Activated CD4-positive, alpha-beta memory T cell treated with anti-CD3 and anti-CD28 coated beads, Interleukin-2, amount 10 ng/mL, durations not matched to agents 7 days and 5 days (primary cell): ENCODE measurements around the gene FAM13A. TPM values are rescaled to one million over a fixed set of nuclear protein-coding genes. Genes with fewer than 3 reads are reported as not detected.

Experiments used
- CTCF ChIA-PET: fragments of 350-600 bp; sonication (Branson Sonifier 250); formaldehyde crosslinking; loops from one replicate; lab custom pipeline; 2021; ENCODE audit warnings: antibody characterized with exemption, inconsistent platforms; lab: Charles Lee
- POLR2A ChIA-PET: fragments of 350-600 bp; sonication (Branson Sonifier 250); formaldehyde crosslinking; loops from one replicate; lab custom pipeline; 2021; ENCODE audit warnings: antibody characterized with exemption; lab: Charles Lee
- DNase-seq: peaks from one replicate; pipeline ENCODE4 v3.0.0-alpha.2; 2020
- H3K27ac Mint-ChIP-seq: one replicate; pipeline ENCODE4 v1.8.0; 2021; ENCODE audit warnings: mild to moderate bottlenecking, mixed read lengths
- H3K27me3 Mint-ChIP-seq: one replicate; pipeline ENCODE4 v1.8.0; 2021; ENCODE audit warnings: mixed read lengths
- H3K36me3 Mint-ChIP-seq: one replicate; pipeline ENCODE4 v1.8.0; 2021; ENCODE audit warnings: low read depth, mixed read lengths
- H3K4me1 Mint-ChIP-seq: one replicate; pipeline ENCODE4 v1.8.0; 2021; ENCODE audit warnings: mixed read lengths
- H3K4me3 Mint-ChIP-seq: one replicate; pipeline ENCODE4 v1.8.0; 2021; ENCODE audit warnings: mild to moderate bottlenecking, mixed read lengths
- H3K9me3 Mint-ChIP-seq: one replicate; pipeline ENCODE4 v1.8.0; 2021; ENCODE audit warnings: mixed read lengths
- total RNA-seq, 2 experiments: library from RNA; stranded (reverse); gene quantifications; one replicate each; pipeline ENCODE4 v1.2.3, GENCODE V29; 2021

Gene FAM13A
- total RNA-seq, 2 experiments from 2014 or later: 9.5 to 10.1 TPM

DNA sequence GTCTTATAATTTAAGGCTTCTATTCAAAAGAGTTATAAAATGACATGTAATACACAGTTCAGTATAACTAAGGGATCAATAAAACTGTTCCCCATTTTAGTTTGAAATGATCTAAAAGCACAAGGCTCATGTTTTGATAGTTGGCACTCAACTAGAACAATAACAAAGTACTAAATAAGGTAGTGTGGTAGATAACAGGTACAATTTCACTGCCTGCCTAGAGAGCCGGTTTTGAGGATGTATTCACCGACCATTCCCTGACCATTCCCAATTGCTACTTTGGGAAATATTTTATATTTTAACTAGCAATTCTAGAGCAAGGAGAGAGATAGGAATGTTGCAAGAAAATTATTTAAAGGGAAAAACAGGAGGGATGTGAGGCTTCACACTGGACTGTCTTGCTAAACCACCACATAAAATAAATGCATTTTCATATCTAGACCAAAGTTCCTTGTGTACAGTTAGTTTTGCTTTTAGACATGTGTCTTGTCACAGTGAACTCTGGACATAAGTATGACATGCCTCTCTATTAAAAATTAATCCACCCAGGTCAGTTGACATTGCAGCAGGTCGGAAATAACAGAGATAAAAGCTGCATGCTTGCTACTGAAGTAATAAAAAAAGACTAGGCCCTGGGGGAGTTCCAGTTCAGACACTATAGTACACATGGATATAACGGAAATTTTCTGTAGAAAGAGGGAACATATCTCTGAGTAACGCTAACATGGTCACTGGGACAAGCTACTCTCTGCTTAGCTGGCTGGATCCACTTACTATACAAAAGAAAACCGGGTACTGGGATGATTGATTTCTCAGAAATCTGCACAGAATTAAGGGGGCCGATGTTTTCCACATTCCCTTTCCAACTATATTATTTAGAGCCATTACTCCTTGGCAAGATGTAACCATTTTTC, 303.1 kb downstream of the FAM13A start:
- H3K27ac Mint-ChIP-seq: no peak overlapping the region
- peaks cover 1% of the 10 kb centered on the region for H3K4me1 Mint-ChIP-seq
- H3K27me3 Mint-ChIP-seq: no peaks in the 10 kb centered on the region
- H3K36me3 Mint-ChIP-seq: peaks cover 4% of the 10 kb centered on the region
- no peaks in the 10 kb centered on the region for H3K9me3 Mint-ChIP-seq
- H3K4me3 Mint-ChIP-seq: no peak overlapping the region
- POLR2A ChIA-PET: no interaction called here
- DNase-seq: no peak
- CTCF ChIA-PET: no interaction called here

DNA sequence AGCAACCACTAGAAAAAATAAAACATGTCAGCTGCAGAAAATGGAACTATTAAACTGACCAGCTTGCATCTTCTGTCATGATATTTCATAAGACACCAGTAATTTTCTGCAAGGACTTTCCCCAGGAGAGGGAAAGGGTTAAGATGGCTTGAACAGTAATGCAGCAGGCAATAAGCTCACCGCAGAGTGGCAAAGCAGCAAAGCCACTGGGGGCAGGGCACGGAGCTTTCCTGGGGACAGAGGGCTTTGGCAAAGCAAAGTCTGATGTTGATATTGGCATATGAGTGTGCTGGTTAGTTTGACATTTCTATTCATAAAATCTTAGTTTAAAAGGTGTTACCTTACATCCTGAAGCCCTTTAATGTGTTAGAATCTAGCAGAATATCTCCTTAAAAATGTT, 304.2 kb downstream of the FAM13A start:
- Mint-ChIP-seq H3K27ac (no peak overlapping the region), H3K27me3 (no peaks in the 10 kb centered on the region), H3K4me1 (peaks cover 1% of the 10 kb centered on the region), H3K9me3 (no peaks in the 10 kb centered on the region), H3K4me3 (no peak overlapping the region), H3K36me3 (peaks cover 13% of the 10 kb centered on the region)
- ChIA-PET CTCF (interaction anchor here (0.6 to 0.9 kb wide), 2 partner anchors 162 to 270 kb away, joined by 3 read pairs; no protein-coding TSS in a partner anchor), POLR2A (no interaction called here)
- DNase-seq: no peak

DNA sequence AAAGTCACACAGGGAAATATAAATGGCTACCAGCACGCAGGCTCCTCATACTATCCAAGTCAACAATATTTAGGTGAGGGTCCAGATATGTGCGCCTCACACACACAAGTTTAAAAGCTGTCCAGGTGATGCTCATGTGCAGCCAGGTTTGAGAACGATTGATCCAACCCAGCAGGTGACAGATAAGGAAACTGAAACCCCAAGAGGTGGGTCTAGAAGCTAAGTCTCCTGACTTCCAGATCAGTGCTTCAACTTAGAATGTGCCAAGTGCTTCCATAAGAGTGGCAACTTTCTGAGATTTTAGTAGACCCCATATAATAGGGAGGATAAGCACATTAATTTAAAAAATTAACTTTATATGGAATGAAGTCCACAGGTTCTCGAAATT, 304.9 kb downstream of the FAM13A start:
- Mint-ChIP-seq H3K4me3 (no peak overlapping the region), H3K27me3 (no peaks in the 10 kb centered on the region), H3K4me1 (peaks cover 1% of the 10 kb centered on the region), H3K27ac (no peak overlapping the region), H3K36me3 (peaks cover 13% of the 10 kb centered on the region), H3K9me3 (no peaks in the 10 kb centered on the region)
- no peak for DNase-seq
- POLR2A ChIA-PET: no interaction called here
- CTCF ChIA-PET: interaction anchor here (0.9 kb wide), 1 partner anchor 270 kb away, joined by 3 read pairs; no protein-coding TSS in a partner anchor

DNA sequence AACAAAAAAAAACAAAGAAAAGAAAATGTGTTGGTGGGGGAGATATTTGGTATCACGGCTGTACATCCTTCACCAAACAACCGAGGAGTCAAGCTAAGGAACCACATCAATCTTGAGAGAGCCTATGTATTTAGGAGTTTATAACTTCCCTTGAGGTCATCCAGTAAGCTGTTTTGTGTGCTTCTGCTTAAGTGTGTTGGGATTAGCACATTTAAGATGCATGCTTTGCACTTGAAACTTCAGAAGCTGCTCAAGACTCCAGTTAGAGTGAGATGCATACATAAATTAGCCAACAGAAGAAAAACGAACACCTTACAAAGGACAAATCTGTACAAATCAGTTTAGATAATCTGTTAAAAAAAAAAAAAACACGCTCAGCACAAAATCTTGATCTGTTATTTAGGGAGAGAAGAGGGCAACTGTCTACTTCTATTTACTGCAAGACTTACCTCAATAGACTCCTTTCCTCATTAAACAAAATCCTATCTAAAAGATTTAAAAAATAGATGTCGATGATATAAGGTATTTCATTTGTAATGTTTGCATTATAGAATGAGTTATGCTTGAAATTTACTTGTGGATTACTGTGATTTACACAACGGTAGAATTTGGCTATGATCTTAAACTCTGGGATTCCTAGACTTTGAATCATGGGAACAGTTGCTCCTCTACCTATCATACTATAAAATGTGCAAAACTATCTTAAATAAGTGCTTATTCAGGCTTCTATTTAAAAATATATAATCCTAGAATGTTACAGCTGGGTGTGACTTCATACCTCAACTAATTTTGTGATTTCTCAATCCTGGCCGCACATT, 305.5 kb downstream of the FAM13A start:
- Mint-ChIP-seq H3K36me3 (peaks cover 13% of the 10 kb centered on the region), H3K9me3 (no peaks in the 10 kb centered on the region), H3K27me3 (no peaks in the 10 kb centered on the region), H3K4me1 (peaks cover 1% of the 10 kb centered on the region), H3K27ac (no peak overlapping the region), H3K4me3 (no peak overlapping the region)
- no peak for DNase-seq
- ChIA-PET CTCF (no interaction called here), POLR2A (no interaction called here)

DNA sequence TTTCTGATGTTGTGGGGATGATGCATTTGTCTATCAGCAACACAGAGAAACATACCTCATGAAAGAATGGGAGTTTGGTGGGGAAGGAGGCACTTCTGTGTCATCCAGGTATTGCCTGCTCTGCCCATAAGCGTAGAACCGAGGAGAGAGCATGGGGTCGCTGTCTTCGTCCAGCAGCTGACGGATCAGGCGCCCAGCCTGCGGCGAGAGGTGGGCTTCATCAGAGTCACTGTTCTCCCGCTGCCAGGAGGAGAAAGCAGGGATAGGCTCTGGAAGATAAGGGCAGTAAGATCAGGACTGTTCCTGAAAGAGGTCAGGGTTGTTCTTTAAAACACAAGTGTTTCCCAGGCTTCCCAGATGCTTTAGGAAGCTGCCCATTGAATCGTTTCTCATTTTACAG, 306.6 kb downstream of the FAM13A start:
- ChIA-PET POLR2A (no interaction called here), CTCF (no interaction called here)
- no peaks in the 10 kb centered on the region for H3K9me3 Mint-ChIP-seq
- no peak overlapping the region for H3K4me3 Mint-ChIP-seq
- peaks cover 1% of the 10 kb centered on the region for H3K4me1 Mint-ChIP-seq
- H3K27ac Mint-ChIP-seq: no peak overlapping the region
- no peaks in the 10 kb centered on the region for H3K27me3 Mint-ChIP-seq
- no peak for DNase-seq
- peaks cover 16% of the 10 kb centered on the region for H3K36me3 Mint-ChIP-seq

DNA sequence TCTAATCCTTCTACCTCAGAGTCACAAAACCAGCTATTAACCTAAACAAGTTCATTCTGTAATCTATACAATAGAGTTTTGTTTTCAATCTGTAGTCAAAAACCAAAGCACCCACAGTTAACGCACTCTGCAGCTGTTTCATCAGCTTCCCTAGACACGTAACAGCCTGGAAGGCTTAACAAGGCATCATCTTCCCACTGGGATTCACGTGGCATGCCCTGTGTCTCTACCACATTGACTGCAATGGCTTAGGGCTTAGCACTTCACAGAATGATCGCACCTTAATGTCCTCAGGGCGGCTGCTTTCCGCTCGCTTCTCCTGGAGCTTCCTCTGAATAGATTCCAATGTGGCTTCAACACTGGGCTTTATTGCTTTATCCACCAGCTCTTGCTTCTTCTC, 309.6 kb downstream of the FAM13A start:
- H3K4me1 Mint-ChIP-seq: peaks cover 1% of the 10 kb centered on the region
- H3K4me3 Mint-ChIP-seq: no peak overlapping the region
- H3K36me3 Mint-ChIP-seq: peaks cover 16% of the 10 kb centered on the region
- no peak overlapping the region for H3K27ac Mint-ChIP-seq
- no peak for DNase-seq
- ChIA-PET CTCF (no interaction called here), POLR2A (interaction anchor here (1.3 kb wide), 1 partner anchor 10 kb away, joined by 3 read pairs; no protein-coding TSS in a partner anchor)
- no peaks in the 10 kb centered on the region for H3K9me3 Mint-ChIP-seq
- no peaks in the 10 kb centered on the region for H3K27me3 Mint-ChIP-seq

DNA sequence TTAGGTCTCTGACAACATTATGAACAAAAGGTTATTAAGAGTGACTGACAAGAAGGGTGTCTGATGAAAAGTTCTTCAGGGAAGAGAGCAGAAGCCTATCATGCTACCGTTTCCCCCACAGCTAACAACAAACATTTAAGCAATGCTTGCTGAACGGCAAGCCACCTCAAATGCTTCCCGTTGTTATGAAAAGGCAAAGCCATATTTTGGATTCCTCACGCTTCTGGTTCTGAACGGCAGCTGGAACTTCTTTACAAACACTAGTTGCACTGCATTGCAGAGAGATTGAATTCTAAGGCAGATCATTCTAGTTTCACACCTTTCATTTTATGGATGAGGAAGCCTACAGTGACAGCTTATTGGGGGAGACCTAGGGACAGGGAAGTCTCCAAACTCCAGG, 310.8 kb downstream of the FAM13A start:
- Mint-ChIP-seq H3K27me3 (no peaks in the 10 kb centered on the region), H3K27ac (no peak overlapping the region), H3K4me3 (no peak overlapping the region), H3K4me1 (no peaks in the 10 kb centered on the region), H3K9me3 (no peaks in the 10 kb centered on the region), H3K36me3 (peaks cover 16% of the 10 kb centered on the region)
- ChIA-PET POLR2A (interaction anchor here (1.3 kb wide), 1 partner anchor 11 kb away, joined by 3 read pairs; no protein-coding TSS in a partner anchor), CTCF (no interaction called here)
- DNase-seq: no peak

DNA sequence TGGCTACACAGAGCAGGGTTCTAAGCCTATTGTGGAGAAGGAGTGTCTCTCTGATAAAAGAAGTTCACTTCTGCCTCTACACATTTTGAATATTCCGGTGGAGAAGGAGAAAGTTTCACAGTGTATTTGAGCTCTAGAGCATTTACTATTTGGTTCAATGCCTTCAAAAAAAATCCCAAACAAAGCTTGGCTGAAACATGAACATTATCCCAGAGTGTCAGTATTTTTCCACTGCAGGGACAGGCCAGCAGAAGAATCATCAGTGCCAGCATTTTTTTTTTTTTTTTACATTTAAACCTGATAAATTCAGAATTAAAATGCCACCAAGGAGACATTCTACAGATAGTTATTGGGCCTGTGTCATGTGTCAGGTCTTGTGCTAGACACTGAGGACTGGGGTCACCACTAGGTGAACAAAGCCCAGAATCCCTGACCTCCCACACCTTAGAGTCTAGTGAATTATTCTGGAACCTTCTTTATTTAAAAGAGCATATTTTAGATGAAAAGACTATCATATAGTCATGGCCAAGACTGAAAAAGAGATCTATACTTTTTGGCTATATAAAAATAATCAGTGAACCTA, 311.3 kb downstream of the FAM13A start:
- no peak for DNase-seq
- POLR2A ChIA-PET: no interaction called here

DNA sequence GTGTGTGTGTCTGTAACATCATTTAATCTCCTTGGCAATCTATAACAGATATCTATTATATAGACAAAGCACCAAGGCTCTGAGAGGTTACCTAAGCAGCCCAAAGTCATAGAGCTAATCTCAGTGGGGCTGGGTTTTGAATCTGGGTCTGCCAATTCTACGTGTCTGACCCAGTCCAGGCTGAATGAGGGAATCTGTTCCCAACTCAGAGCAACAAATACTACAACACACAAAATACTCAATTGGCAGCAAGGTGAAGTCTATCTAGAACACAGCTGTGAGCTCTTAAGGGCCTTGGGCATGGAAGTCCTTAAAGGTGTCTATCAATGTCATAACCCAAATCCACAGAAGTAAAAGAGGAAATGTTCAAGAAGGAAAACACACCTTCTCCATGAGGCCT, 311.8 kb downstream of the FAM13A start:
- Mint-ChIP-seq H3K9me3 (no peaks in the 10 kb centered on the region), H3K27ac (no peak overlapping the region), H3K4me1 (no peaks in the 10 kb centered on the region), H3K27me3 (no peaks in the 10 kb centered on the region), H3K4me3 (no peak overlapping the region), H3K36me3 (peaks cover 16% of the 10 kb centered on the region)
- CTCF ChIA-PET: no interaction called here
- POLR2A ChIA-PET: no interaction called here
- no peak for DNase-seq

More for the DNA sequence above, 311.3 kb downstream of the FAM13A start:
- Mint-ChIP-seq H3K36me3 (peaks cover 16% of the 10 kb centered on the region), H3K9me3 (no peaks in the 10 kb centered on the region), H3K27ac (no peak overlapping the region), H3K27me3 (no peaks in the 10 kb centered on the region), H3K4me1 (no peaks in the 10 kb centered on the region), H3K4me3 (no peak overlapping the region)
- CTCF ChIA-PET: no interaction called here

DNA sequence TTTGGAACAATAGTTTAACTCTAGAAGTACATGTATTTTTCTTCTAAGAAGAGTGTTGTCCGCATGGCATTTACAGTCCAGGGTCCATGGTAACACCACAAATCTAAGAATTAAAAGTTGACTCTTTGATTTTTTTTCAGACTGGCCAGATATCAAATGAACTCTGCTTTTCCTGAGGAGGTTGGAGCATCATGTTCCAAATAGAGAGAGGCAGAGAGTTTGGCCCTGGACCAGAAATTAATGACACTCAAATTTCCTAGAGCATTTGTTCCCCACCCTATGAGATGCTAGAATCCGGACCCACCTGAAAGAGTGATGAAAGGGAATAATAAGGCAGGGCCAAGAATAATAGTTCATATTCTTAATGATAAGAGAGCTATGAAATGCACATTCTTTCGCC, 312.4 kb downstream of the FAM13A start:
- CTCF ChIA-PET: no interaction called here
- H3K27ac Mint-ChIP-seq: no peak overlapping the region
- no peak for DNase-seq
- H3K36me3 Mint-ChIP-seq: peaks cover 17% of the 10 kb centered on the region
- no peaks in the 10 kb centered on the region for H3K27me3 Mint-ChIP-seq
- no peaks in the 10 kb centered on the region for H3K9me3 Mint-ChIP-seq
- POLR2A ChIA-PET: no interaction called here
- no peak overlapping the region for H3K4me3 Mint-ChIP-seq
- H3K4me1 Mint-ChIP-seq: no peaks in the 10 kb centered on the region

DNA sequence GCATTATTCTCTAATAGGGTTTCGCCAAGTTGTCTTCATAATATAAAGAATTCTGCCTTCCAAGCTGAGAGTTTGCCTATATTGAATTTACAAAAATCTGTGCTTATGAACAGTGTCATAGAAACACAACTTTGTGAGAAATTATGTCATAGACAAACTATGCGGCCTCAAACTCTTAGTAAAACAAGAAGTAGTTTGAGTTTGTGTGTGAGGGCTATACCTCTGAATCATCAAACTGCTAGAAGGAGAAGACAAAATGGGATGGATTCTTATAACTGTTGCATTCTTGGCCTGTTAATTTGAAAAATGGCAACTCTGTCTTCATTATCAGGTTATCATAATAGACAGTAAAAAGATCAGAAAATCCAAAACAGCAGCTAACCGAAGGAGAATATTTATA, 313.3 kb downstream of the FAM13A start:
- H3K27me3 Mint-ChIP-seq: no peaks in the 10 kb centered on the region
- H3K4me1 Mint-ChIP-seq: no peaks in the 10 kb centered on the region
- no peaks in the 10 kb centered on the region for H3K9me3 Mint-ChIP-seq
- ChIA-PET POLR2A (no interaction called here), CTCF (no interaction called here)
- H3K4me3 Mint-ChIP-seq: no peak overlapping the region
- no peak overlapping the region for H3K27ac Mint-ChIP-seq
- no peak for DNase-seq
- H3K36me3 Mint-ChIP-seq: peaks cover 13% of the 10 kb centered on the region

DNA sequence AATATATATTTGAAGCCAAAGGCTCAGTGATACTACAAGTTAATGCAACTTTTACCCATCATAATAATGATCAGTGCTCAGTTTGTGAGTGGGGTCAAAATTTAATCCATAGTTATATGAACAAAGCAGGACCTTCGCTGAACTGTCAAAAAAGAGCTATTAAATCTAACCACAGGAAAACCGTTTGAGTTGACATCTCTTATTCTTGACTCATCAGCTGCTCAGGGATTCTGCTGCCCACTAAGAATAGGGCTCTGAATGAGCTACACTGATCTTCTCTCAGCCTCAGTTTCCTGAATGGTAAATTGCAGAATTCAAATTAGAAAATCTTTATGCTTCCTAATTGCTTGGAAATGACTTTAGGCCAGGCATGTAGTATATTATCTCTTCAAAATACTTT, 314.4 kb downstream of the FAM13A start:
- H3K9me3 Mint-ChIP-seq: no peaks in the 10 kb centered on the region
- ChIA-PET CTCF (no interaction called here), POLR2A (no interaction called here)
- H3K4me3 Mint-ChIP-seq: no peak overlapping the region
- peaks cover 11% of the 10 kb centered on the region for H3K36me3 Mint-ChIP-seq
- H3K27me3 Mint-ChIP-seq: no peaks in the 10 kb centered on the region
- no peaks in the 10 kb centered on the region for H3K4me1 Mint-ChIP-seq
- H3K27ac Mint-ChIP-seq: no peak overlapping the region
- DNase-seq: no peak

DNA sequence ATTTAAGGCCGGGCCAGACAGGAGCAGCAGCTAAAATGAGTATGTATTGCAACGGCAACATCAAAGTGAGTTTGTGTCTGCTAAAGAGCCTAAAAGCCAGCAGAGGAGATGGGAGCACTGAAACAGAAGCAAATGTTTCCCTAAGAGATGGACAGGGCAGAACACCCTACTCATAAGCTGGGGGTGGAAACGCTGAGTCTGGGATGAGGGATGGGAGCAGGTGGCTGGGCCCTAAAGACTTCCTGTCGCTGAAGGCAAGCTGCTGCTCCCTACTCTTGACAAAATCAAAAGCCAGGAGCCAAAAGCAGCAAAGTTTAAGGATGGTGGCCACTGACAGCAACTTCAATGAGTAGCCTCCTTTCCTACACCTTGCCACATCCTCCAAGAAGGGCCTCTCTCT, 318.8 kb downstream of the FAM13A start:
- Mint-ChIP-seq H3K4me3 (no peak overlapping the region), H3K36me3 (peaks cover 8% of the 10 kb centered on the region), H3K27me3 (no peaks in the 10 kb centered on the region), H3K27ac (no peak overlapping the region), H3K9me3 (no peaks in the 10 kb centered on the region), H3K4me1 (peaks cover 2% of the 10 kb centered on the region)
- CTCF ChIA-PET: no interaction called here
- DNase-seq: no peak
- POLR2A ChIA-PET: no interaction called here
